K562 (cell line): ENCODE data around the gene SULT2B1. TPM values are rescaled to one million over a fixed set of nuclear protein-coding genes. Genes with fewer than 3 reads are reported as not detected.

ENCODE experiments used
- ATAC-seq: fragments of 200-7000 bp; cut with Tn5 transposase; 3 replicates; pipeline ENCODE4 v1.9.1; 2020; ENCODE audit warnings: moderate library complexity
- BruUV-seq: library from RNA; stranded (reverse); fragments of 400-500 nt; replicated peaks from 2 replicates; lab custom pipeline; 2021; lab: Mats Ljungman, UMichigan
- CTCF ChIA-PET: fragments of 300-600 bp; formaldehyde crosslinking; extraction: SDS; loops from one replicate; lab custom pipeline; 2021; ENCODE audit warnings: low intra/inter-chr PET ratio; lab: Yijun Ruan, JAX
- POLR2A ChIA-PET: fragments of 300-600, 350-650 bp; sonication (Branson Sonifier 250); formaldehyde crosslinking; extraction: SDS; loops from one replicate; lab custom pipeline; 2021; ENCODE audit warnings: antibody characterized with exemption, inconsistent platforms; lab: Yijun Ruan, JAX
- DNase-seq, 4 experiments: peaks; one replicate each; pipeline versions ENCODE4 v3.0.0 to v3.0.0-alpha.2; 2011 to 2018; ENCODE audit warnings: low spot score in 3 of 4, mixed read lengths in 3 of 4; ENCODE audit errors: extremely low read depth in 1 of 4
- FAIRE-seq: peaks from 2 replicates; lab custom pipeline; 2011; peaks lifted over from hg19 to GRCh38; lab: Jason Lieb, UNC
- H2AFZ ChIP-seq: 2 replicates; pipeline ENCODE4 v1.6.0; 2011; ENCODE audit warnings: low read depth, low read length, control low read depth, inconsistent platforms
- H3K27ac ChIP-seq: fragments of 200-600 bp; 3 replicates; pipeline ENCODE4 v1.8.0; 2011; ENCODE audit warnings: low read depth, mild to moderate bottlenecking, control low read depth, inconsistent platforms, low read length, moderate library complexity, mixed read lengths; ENCODE audit errors: extremely low read depth
- H3K27me3 ChIP-seq, 2 experiments: fragments of 300-600 bp in 1 of 2; 2 replicates in 1 of 2; 3 replicates in 1 of 2; pipeline versions ENCODE4 v1.6.0 to v1.8.0; 2011; ENCODE audit warnings: inconsistent platforms in 2 of 2, low read length in 2 of 2, mild to moderate bottlenecking in 1 of 2, mixed read lengths in 1 of 2, moderate library complexity in 1 of 2; ENCODE audit not compliant: control insufficient read depth in 2 of 2, insufficient read depth in 2 of 2
- H3K36me3 ChIP-seq: fragments of 300-600 bp; 3 replicates; pipeline ENCODE4 v1.8.0; 2011; ENCODE audit warnings: mild to moderate bottlenecking, low read length, inconsistent platforms; ENCODE audit not compliant: control insufficient read depth, insufficient read depth
- H3K4me1 ChIP-seq, 2 experiments: fragments of 200-600 bp in 1 of 2; replicated peaks in 1 of 2; 2 replicates in 1 of 2; 3 replicates in 1 of 2; pipeline versions ENCODE4 v1.5.1 to v1.8.0; 2011; ENCODE audit warnings: inconsistent platforms in 2 of 2, low read length in 2 of 2, mild to moderate bottlenecking in 1 of 2, mixed read lengths in 1 of 2, moderate library complexity in 1 of 2; ENCODE audit not compliant: control insufficient read depth in 2 of 2, insufficient read depth in 2 of 2
- H3K4me2 ChIP-seq: 2 replicates; pipeline ENCODE4 v1.6.1; 2011; ENCODE audit warnings: low read length, control low read depth, inconsistent platforms, mixed read lengths; ENCODE audit not compliant: insufficient read depth
- H3K4me3 ChIP-seq: fragments of 200-600 bp; sonication (generic), shearing (Covaris generic); 2 replicates; pipeline ENCODE4 v1.5.1; 2016; ENCODE audit warnings: control low read depth, inconsistent platforms
- H3K79me2 ChIP-seq: fragments of 200-600 bp; 3 replicates; pipeline ENCODE4 v1.8.0; 2011; ENCODE audit warnings: low read length, inconsistent platforms; ENCODE audit not compliant: control insufficient read depth, insufficient read depth
- H3K9ac ChIP-seq, 2 experiments: 2 replicates each; pipeline versions ENCODE4 v1.6.0 to v1.6.1; 2011; ENCODE audit warnings: low read depth in 2 of 2, low read length in 2 of 2, control low read depth in 1 of 2, inconsistent platforms in 1 of 2, mild to moderate bottlenecking in 1 of 2, mixed read lengths in 1 of 2; ENCODE audit not compliant: insufficient read depth in 1 of 2
- H3K9me1 ChIP-seq: one replicate; pipeline ENCODE4 v1.6.0; 2011; ENCODE audit warnings: inconsistent platforms, mild to moderate bottlenecking, low read length, moderate library complexity; ENCODE audit not compliant: control insufficient read depth, insufficient read depth
- H3K9me3 ChIP-seq: replicated peaks from 2 replicates; pipeline ENCODE4 v1.5.1; 2011; ENCODE audit warnings: low read depth, low read length, inconsistent platforms; ENCODE audit not compliant: control insufficient read depth, insufficient read depth
- H4K20me1 ChIP-seq: replicated peaks from 2 replicates; pipeline ENCODE4 v1.6.1; 2011; ENCODE audit warnings: low read length, inconsistent platforms, mixed read lengths; ENCODE audit not compliant: control insufficient read depth, insufficient read depth
- ASH1L ChIP-seq: fragments of 450-650 bp; IDR thresholded peaks from 2 replicates; pipeline ENCODE4 v1.6.1; 2018; ENCODE audit warnings: borderline replicate concordance, mild to moderate bottlenecking, low read depth; ENCODE audit not compliant: partially characterized antibody
- FOXK1 ChIP-seq: sonication (generic); formaldehyde crosslinking; IDR thresholded peaks from 2 replicates; pipeline ENCODE4 v1.8.0; 2022; ENCODE audit warnings: missing genetic modification reagents, mild to moderate bottlenecking, borderline replicate concordance
- HNRNPUL1 ChIP-seq: fragments of 200-400 bp; formaldehyde crosslinking; IDR thresholded peaks from 2 replicates; pipeline ENCODE4 v1.6.1; 2017; ENCODE audit warnings: low read length
- IRF1 ChIP-seq: sonication (generic); formaldehyde crosslinking; IDR thresholded peaks from 2 replicates; pipeline ENCODE4 v1.8.0; 2022; ENCODE audit warnings: missing genetic modification reagents, mild to moderate bottlenecking, borderline replicate concordance
- MCM5 ChIP-seq: fragments of 450-650 bp; IDR thresholded peaks from 2 replicates; pipeline ENCODE4 v1.6.1; 2016; ENCODE audit warnings: low read depth
- NFE2L1 ChIP-seq: fragments of 450-650 bp; IDR thresholded peaks from 2 replicates; pipeline ENCODE4 v1.6.1; 2016; ENCODE audit warnings: missing genetic modification characterization, low read depth, mild to moderate bottlenecking, missing compliant biosample characterization, moderate library complexity, borderline replicate concordance
- NR0B1 ChIP-seq: fragments of 450-650 bp; IDR thresholded peaks from one replicate; pipeline ENCODE4 v1.6.1; 2018; ENCODE audit warnings: mild to moderate bottlenecking, moderate library complexity; ENCODE audit not compliant: partially characterized antibody
- POLR2G ChIP-seq: fragments of 200-400 bp; formaldehyde crosslinking; IDR thresholded peaks from 2 replicates; pipeline ENCODE4 v1.6.1; 2017; ENCODE audit warnings: low read depth, mild to moderate bottlenecking, antibody characterized with exemption, low read length, moderate library complexity
- USF1 ChIP-seq: sonication (generic); formaldehyde crosslinking; IDR thresholded peaks from 2 replicates; pipeline ENCODE4 v1.9.0; 2022; ENCODE audit warnings: mild to moderate bottlenecking, missing genetic modification reagents
- ZNF384 ChIP-seq: IDR thresholded peaks from 2 replicates; pipeline ENCODE4 v1.6.1; 2012; ENCODE audit warnings: low read depth, low read length, improper control_type of control experiment
- ZNF766 ChIP-seq: fragments of 200-800 bp; sonication (Bioruptor generic); conservative IDR thresholded peaks from 2 replicates; pipeline ENCODE4 v1.6.1; 2016; ENCODE audit warnings: missing genetic modification characterization, missing compliant biosample characterization
- ZNF77 ChIP-seq: fragments of 250-450 bp; sonication (Bioruptor Pico); IDR thresholded peaks from 2 replicates; pipeline ENCODE4 v1.5.0; 2020
- WGBS: fragments of 100-300 bp; shearing (Covaris generic); methylation state at CpG from one replicate; pipeline ENCODE4 v1.1.6; 2016; ENCODE audit warnings: low coverage, mixed read lengths; ENCODE audit not compliant: insufficient coverage; ENCODE audit errors: missing lambda C conversion rate; 5-methylcytosine and 5-hydroxymethylcytosine counted together
- in situ Hi-C: fragments of 300-500 bp; cut with MboI; formaldehyde crosslinking; loops from 4 replicates; pipeline ENCODE4 v1.15.0; 2018; ENCODE audit warnings: inconsistent platforms, mixed read lengths
- intact Hi-C: fragments of 100-400 bp; cut with micrococcal nuclease; formaldehyde crosslinking; loops from 2 replicates; pipeline ENCODE4 v1.14.2; 2022
- polyA plus RNA-seq, 8 experiments: library from polyadenylated mRNA; depleted of rRNA in 4 of 8; stranded (reverse) in 5 of 8; unstranded in 3 of 8; fragments of >200 nt; fragmentation: Nextera tagmentation in 2 of 8; fragmentation: Illumina TruSeq in 1 of 8; extraction: Ambion mirVana in 2 of 8; extraction: Trizol in 1 of 8; gene quantifications; 2 replicates each; pipeline versions ENCODE4 v1.2.1 to v1.2.3, GENCODE V29; 2011 to 2014; ENCODE audit warnings: inconsistent platforms in 1 of 8, missing spikeins in 1 of 8
- total RNA-seq, 7 experiments: library from RNA; depleted of rRNA in 6 of 7; stranded (reverse); fragments of >200 nt in 6 of 7; fragmentation: Illumina TruSeq in 2 of 7; extraction: Trizol in 2 of 7; gene quantifications; 2 replicates each; pipeline versions ENCODE4 v1.2.1 to v1.2.3, GENCODE V29; 2011 to 2021; ENCODE audit warnings: low replicate concordance in 1 of 7

Gene SULT2B1
- total and polyA plus RNA-seq, 9 of the 15 experiments (the other 6 are each of a cell fraction or from before 2014, with no cell fraction given) = 0.09 to 0.62 (median 0.22) TPM; not detected in 2

- in situ Hi-C loops = no loop called here
Measured at GRCh38 chr19:48628486-48629296, 76.7 kb downstream of the SULT2B1 start.

GRCh38 chr19:48629297-48629598, 77.3 kb downstream of the SULT2B1 start:
- Histone ChIP-seq H3K4me3 (no peak overlapping the region), H3K27me3 (no peaks in the 10 kb centered on the region), H3K36me3 (peaks cover 5% of the 10 kb centered on the region; the same call in 1 of the 3 replicates), H3K4me2 (no peak overlapping the region), H3K9ac (peak overlapping the region in 1 of 2 experiments; percentile 62; a peak in 1 of 4 replicates), H4K20me1 (no peaks in the 10 kb centered on the region), H3K9me3 (no peaks in the 10 kb centered on the region), H3K4me1 (peaks cover 29 to 77% of the 10 kb centered on the region in 2 experiments), H3K9me1 (peaks cover 4% of the 10 kb centered on the region), H2AFZ (no peak overlapping the region), H3K79me2 (no peaks in the 10 kb centered on the region), H3K27ac (no peak overlapping the region)
- no peak for ATAC-seq
- intact Hi-C loops = no loop called here
- WGBS = 95% methylated on average over 8 of the region's 22 CpGs
- in situ Hi-C loops = no loop called here
- no peak for FAIRE-seq
- ChIA-PET CTCF (no interaction called here), POLR2A (interaction anchor here (1.4 kb wide), 1 partner anchor 10 kb away, joined by 15 read pairs; the partner anchor contains the start of genes RPL18 and SPHK2)
- no TSS peak for BruUV-seq
- no peak for DNase-seq
- no peak for TF ChIP-seq USF1 (CRISPR knock-in tag)
- no peak for TF ChIP-seq ZNF766 (CRISPR knock-in tag)
- no peak for TF ChIP-seq NFE2L1
- TF ChIP-seq MCM5 = no peak
- no peak for TF ChIP-seq ZNF77
- no peak for TF ChIP-seq ASH1L
- no peak for TF ChIP-seq NR0B1
- TF ChIP-seq ZNF384 = no peak
- no peak for TF ChIP-seq HNRNPUL1
- TF ChIP-seq FOXK1 (CRISPR knock-in tag) = no peak
- no peak for TF ChIP-seq IRF1

More at GRCh38 chr19:48628486-48629296, 76.7 kb downstream of the SULT2B1 start:
- Histone ChIP-seq H3K9ac (peak overlapping the region in 1 of 2 experiments; percentile 4; a peak in 1 of 4 replicates), H2AFZ (no peak overlapping the region), H3K79me2 (no peaks in the 10 kb centered on the region), H3K4me3 (no peak overlapping the region), H3K4me1 (peaks cover 24 to 77% of the 10 kb centered on the region in 2 experiments), H3K9me3 (no peaks in the 10 kb centered on the region), H3K36me3 (peaks cover 5% of the 10 kb centered on the region; the same call in 1 of the 3 replicates), H3K4me2 (no peak overlapping the region), H4K20me1 (no peaks in the 10 kb centered on the region), H3K27me3 (no peaks in the 10 kb centered on the region), H3K9me1 (no peaks in the 10 kb centered on the region), H3K27ac (no peak overlapping the region)
- TF ChIP-seq MCM5 = no peak
- TF ChIP-seq POLR2G = peak; percentile 16; the same call in 1 of the 2 replicates
- ChIA-PET CTCF (no interaction called here), POLR2A (interaction anchor here (0.9 to 1.4 kb wide), 3 partner anchors 9 to 12 kb away, joined by 3 to 15 read pairs (median 4); partner anchors contain the start of genes RPL18 and SPHK2)
- FAIRE-seq (no peak), ATAC-seq (no peak), DNase-seq (no peak)
- 80% methylated on average over 21 of the region's 34 CpGs for WGBS
- intact Hi-C loops = no loop called here
- BruUV-seq = no TSS peak
